NCI-H2196 treated with DMSO at 0.1 percent for 48 hours (cell line): ENCODE data around the gene PIK3C2G.

ENCODE experiments used
- DNase-seq: peaks from one replicate; lab custom pipeline; 2025; ENCODE audit not compliant: unreplicated experiment; lab: John Stamatoyannopoulos, UW

PIK3C2G gene

DNA sequence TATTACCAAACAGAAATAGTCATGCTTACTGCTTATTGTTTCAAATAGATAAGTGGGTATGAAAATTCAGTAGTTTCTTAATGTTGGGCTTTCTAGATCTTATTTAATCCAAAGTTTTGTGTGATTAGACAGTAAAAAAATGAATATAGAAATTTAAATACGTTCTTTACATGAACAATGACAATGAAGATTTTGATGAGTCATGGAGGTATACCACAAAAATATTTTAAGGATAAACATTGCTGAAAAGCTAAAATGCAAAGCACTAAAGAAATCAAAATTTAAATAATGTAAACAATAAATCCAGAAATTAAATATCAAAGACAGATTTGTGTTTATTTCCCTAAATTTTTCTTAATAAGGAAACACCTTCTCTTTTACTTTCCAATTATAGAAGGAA lies 78.3 kb downstream of the PIK3C2G start:
- no peak for DNase-seq

DNA sequence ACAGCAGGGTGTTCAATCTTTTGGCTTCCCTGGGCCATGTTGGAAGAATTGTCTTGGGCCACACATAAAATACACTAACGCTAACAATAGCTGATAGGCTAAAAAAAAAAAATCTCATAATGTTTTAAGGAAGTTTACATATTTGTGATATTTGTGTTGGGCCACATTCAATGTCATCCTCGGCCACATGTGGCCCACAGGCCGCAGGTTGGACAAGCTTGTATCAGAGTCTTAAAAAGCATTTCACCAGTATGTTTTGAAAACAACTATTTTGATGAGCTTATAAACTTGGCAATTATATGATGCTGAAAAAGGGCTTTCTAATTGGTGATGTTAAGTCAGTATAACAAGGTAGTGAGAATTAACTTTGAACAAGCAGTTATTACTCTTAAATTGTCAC lies 78.9 kb downstream of the PIK3C2G start:
- DNase-seq, result no peak

- DNase-seq, result no peak
Measured at GRCh38 chr12:18340786-18341185, 79.5 kb downstream of the PIK3C2G start.

DNA sequence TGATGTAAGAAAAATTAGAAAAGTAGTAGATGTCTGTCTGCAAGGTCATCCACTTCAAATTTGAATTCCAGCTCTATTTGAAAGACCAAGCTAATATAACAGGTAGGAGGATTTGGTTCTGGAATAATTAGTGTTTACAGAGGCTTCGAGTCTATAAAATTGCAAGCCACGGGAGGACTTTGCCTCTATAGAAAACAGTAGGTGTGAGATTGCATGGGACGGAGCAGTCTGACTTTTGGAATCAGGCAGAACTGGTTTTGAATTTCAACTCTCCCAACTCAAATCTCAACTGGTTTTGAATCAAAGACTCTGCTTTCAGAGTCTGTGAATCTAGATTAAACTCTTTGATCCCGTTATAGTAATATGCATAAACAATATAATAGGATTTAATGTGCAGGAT lies 82.4 kb downstream of the PIK3C2G start:
- DNase-seq, result no peak

DNA sequence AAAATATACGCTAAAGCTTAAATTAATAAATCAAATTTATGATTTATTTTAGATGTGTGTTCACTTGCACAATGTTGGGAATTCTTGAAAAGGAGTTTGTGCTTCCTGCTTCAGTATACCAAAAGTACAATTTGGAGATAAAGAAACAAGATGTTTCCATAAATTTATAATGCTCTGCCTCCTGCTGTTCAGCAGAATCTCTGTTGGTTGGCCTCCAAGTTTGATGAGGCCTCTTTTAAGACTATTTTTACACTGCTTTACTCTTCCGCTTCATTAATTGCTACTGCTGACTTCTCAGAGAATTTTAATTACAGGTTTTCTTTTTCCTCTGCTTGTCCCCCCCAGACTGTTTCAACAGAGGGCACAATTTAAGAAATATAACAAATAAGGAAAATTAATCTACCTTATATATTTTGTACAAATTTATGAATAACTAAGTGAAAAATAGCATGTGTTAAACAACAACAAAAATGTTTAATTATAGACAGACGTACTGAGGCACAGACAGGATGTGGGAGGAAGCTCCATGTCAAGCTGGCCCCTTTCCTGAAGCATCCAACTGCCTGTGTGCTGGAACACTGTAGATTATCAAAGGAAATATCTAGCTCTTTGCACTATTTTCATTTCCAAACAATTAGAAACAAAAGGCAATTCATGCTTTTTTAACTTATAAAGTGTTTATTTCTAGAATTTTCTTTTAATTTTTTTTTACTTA lies 83.9 kb downstream of the PIK3C2G start:
- no peak for DNase-seq

GRCh38 chr12:18352312-18352711 lies 91.0 kb downstream of the PIK3C2G start:
- no peak for DNase-seq

- no peak for DNase-seq
Measured at GRCh38 chr12:18355429-18355828, 94.1 kb downstream of the PIK3C2G start.

DNA sequence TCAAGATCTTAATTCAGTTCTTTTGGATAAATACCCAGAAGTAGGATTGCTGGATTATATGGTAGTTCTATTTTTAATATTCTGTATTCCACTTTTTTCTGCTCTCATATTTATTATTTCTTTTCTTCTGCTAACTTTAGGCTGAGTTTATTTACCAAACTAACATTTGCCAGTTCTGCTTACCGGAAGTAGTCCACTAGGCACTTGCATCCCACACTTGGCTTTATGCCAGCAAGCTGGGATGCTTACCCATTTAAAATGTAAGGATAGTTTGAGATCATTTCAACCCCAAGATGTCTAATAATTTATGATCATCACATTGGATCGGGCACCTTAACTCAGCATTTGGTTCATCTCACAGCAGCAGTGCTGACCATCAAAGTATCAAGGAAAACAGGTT lies 96.8 kb downstream of the PIK3C2G start:
- no peak for DNase-seq

GRCh38 chr12:18358930-18359329 lies 97.6 kb downstream of the PIK3C2G start:
- DNase-seq, result no peak

DNA sequence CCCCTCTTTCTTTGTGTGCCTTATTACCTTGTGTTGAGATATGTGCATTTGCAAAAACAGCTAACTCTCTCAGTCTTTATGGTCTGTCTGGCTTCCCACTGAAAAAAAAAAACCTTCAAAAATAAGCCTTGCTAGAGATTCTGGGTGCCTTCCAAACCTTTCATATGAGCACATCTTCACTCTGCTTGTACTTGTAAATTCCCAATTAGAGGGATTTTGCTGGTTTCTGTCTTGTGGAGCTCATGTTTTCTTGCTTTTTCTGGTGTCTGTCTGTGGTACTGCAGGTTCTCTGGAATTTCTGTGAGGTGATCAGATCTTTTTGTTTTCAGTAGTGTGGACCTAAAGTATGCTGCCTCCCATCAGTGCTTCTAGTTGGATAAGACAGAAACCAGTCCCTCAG lies 100.1 kb downstream of the PIK3C2G start:
- no peak for DNase-seq

GRCh38 chr12:18363321-18363720 lies 102.0 kb downstream of the PIK3C2G start:
- no peak for DNase-seq

DNA sequence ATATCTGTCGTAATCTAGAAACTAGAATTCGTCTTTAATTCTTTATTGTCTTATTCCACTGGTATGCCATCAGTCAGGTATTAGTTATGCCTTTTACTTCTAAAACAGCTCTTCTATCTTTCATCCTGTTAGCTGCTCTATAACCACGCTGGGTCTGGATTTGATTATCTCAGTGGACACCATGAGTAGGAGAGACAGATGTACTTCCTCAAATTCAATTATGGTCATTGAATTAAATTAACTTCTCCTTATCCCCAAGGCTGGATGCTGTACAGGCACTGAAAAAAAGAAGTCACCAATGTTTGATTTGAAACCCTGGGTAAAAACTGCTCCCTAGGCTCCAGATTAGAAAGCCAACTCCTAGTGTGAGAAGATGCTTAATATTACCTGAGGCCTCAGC lies 107.3 kb downstream of the PIK3C2G start:
- no peak for DNase-seq

DNA sequence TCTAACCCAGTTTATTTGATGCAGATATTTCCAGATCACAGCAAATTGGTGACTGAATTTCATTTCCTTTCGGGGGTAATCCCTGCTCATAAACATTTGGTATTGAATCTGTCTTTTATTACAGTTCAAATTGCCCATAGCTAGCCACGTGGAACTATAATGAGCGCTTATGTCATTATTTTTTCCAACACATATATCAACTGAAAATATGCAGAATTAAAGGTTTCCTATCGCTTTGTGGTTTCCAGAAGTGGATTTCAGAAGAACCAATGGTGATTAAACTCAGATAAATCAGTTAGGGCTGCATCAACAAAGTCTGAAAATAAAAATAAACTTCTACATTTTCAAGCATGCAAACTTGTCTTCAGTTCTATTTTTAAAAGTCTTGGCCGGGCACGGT lies 111.9 kb downstream of the PIK3C2G start:
- no peak for DNase-seq

- no peak for DNase-seq
Measured at GRCh38 chr12:18375131-18375530, 113.8 kb downstream of the PIK3C2G start.

DNA sequence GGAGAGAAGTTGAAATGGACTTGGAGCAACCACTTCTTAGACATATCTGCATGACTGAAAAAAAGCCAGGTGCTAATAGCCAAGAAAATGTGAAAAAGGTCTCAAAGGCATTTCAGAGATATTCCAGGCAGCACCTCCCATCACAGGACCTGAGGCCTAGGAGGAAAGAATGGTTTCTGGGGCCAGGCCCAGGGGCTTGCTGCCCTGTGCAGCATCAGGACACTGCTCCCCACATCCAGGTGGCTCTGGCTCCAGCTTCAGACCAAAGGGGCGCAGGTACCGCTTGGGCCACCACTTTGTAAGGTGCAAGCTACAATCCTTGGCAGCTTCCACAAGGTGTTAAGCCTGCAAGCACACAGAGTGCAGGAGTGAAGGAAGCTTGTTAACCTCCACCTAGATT lies 114.3 kb downstream of the PIK3C2G start:
- DNase-seq, result no peak

GRCh38 chr12:18382236-18382885 lies 121.0 kb downstream of the PIK3C2G start:
- DNase-seq, result no peak

- DNase-seq, result no peak
Measured at GRCh38 chr12:18383203-18383602, 121.9 kb downstream of the PIK3C2G start.

DNA sequence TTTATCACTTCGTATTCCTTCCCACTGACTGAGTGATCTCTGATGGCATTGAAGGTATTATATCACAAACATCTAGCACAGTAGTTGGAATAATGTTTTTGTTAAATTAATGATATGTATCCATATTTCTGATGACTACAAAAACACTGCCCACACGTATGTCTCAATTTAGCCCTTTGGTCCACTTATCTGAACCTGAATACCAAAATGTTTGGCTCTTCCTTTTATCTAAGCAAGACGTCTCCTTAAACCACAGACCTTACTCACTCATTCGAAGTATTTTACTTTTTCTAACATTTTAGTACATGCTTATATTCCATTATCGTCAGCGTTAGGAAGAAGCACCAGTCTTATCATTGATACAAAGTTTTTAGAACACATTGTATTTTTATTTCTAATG lies 126.4 kb downstream of the PIK3C2G start:
- no peak for DNase-seq

DNA sequence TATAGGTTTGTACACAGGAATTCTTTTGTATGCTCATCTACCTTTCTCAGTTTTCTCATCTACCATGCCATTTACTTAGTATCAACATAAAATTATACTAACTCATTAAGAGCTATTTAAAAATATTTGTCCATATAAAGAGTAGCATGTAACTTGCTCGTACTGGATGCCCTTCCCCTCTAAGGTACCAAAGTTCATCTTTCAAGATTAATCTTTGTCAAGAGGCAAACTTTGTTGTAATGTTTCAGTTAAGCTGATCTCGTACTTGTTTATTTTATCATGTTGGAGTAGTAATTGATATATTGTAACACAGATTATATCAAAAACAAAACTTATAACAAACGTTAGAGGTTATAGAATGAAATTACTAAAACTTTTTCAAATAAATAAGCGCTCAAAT lies 128.5 kb downstream of the PIK3C2G start:
- no peak for DNase-seq

GRCh38 chr12:18391151-18391550 lies 129.8 kb downstream of the PIK3C2G start:
- no peak for DNase-seq

GRCh38 chr12:18394742-18395141 lies 133.4 kb downstream of the PIK3C2G start:
- DNase-seq, result no peak

DNA sequence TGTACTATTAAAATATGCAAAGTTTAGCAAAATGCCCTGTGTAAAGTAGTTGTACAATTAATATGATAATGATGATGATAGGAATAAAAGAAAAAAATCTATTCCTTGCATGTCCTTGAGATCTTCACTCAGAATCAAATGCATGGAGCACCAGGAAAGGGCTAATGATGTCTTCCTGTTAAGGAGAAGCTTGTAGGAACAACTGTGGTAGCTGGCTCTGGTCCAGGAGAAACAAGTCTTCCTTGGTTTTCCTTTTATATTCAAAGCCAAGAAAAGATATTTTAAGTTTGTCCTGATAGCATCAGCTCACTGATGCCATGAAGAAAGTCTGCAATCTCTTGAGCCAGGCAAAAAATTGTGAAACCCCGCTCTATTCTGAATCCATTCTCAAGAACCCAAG lies 138.9 kb downstream of the PIK3C2G start:
- no peak for DNase-seq
